GM10266 (cell line): ENCODE data around the gene NLRX1.
"Not testable (repeated sequence)": the region's sequence is repeated elsewhere in the genome, so short reads cannot be mapped to it uniquely, and the experiment has no call there.

Source experiments
- DNase-seq: peaks from one replicate; pipeline ENCODE4 v3.0.0; 2012; ENCODE audit errors: extremely low spot score
- CTCF ChIP-seq: IDR thresholded peaks from 2 replicates; pipeline ENCODE4 v1.5.1; 2012; ENCODE audit warnings: mild to moderate bottlenecking, low read depth; ENCODE audit not compliant: control insufficient read depth, insufficient read depth; ENCODE audit errors: missing control alignments

NLRX1 gene

GRCh38 chr11:119222308-119222707 is 53.8 kb downstream of the NLRX1 start:
- no peak for DNase-seq

GRCh38 chr11:119222891-119223290 is 54.4 kb downstream of the NLRX1 start:
- DNase-seq, result no peak
- TF ChIP-seq CTCF, result no peak

More at GRCh38 chr11:119222308-119222707, 53.8 kb downstream of the NLRX1 start:
- TF ChIP-seq CTCF, result no peak

GRCh38 chr11:119223856-119224255 is 55.3 kb downstream of the NLRX1 start:
- DNase-seq, result no peak
- TF ChIP-seq CTCF, result no peak

GRCh38 chr11:119228535-119229287 is 60.2 kb downstream of the NLRX1 start:
- not testable (repeated sequence) for DNase-seq

- no peak for DNase-seq
- TF ChIP-seq CTCF, result no peak
Observed at GRCh38 chr11:119229288-119229672, 60.8 kb downstream of the NLRX1 start.

- DNase-seq, result no peak
Observed at GRCh38 chr11:119229741-119230140, 61.2 kb downstream of the NLRX1 start.

More at GRCh38 chr11:119229741-119230140, 61.2 kb downstream of the NLRX1 start:
- TF ChIP-seq CTCF, result no peak
